Stomach (tissue), 9 donors: Measurements from ENCODE around the gene AMN1. TPM values are rescaled to one million over a fixed set of nuclear protein-coding genes. Genes with fewer than 3 reads are reported as not detected.
"Not testable (repeated sequence)": the region's sequence is repeated elsewhere in the genome, so short reads cannot be mapped to it uniquely, and the experiment has no call there.

ENCODE experiments used
- DNase-seq, 2 donors: peaks; one replicate each; pipeline versions ENCODE4 v3.0.0 to v3.0.0-alpha.2; 2013 to 2019
- H3K27ac ChIP-seq, 5 donors: fragments of 200-600 bp in 4 of 5; sonication (generic) in 4 of 5; one replicate each; pipeline ENCODE4 v1.5.1; 2013 to 2019; ENCODE audit warnings: mild to moderate bottlenecking in 1 of 5, moderate library complexity in 1 of 5
- H3K27me3 ChIP-seq, 3 donors: fragments of 200-600 bp; sonication (generic); one replicate each; pipeline ENCODE4 v1.5.1; 2017 to 2019; ENCODE audit warnings: mixed run types in 1 of 3
- H3K36me3 ChIP-seq, 4 donors: fragments of 200-600 bp; sonication (generic); 1 replicate in 3 of 4; 2 replicates in 1 of 4; pipeline ENCODE4 v1.5.1; 2016 to 2019
- H3K4me1 ChIP-seq, 4 donors: fragments of 200-600 bp; sonication (generic); one replicate each; pipeline ENCODE4 v1.5.1; 2016 to 2019
- H3K4me3 ChIP-seq, 4 donors: fragments of 200-600 bp; sonication (generic) in 3 of 4; one replicate each; pipeline ENCODE4 v1.5.1; 2016 to 2019; ENCODE audit warnings: mild to moderate bottlenecking in 1 of 4
- H3K9me3 ChIP-seq, 4 donors: fragments of 200-600 bp; sonication (generic); one replicate each; pipeline ENCODE4 v1.5.1; 2016 to 2019
- EP300 ChIP-seq: sonication (generic); formaldehyde crosslinking; IDR thresholded peaks from one replicate; pipeline ENCODE4 v1.6.1; 2017; ENCODE audit warnings: antibody characterized with exemption
- POLR2A ChIP-seq, 4 donors: fragments of 450-650 bp; IDR thresholded peaks; one replicate each; pipeline ENCODE4 v1.6.1; 2016; ENCODE audit warnings: antibody characterized with exemption in 4 of 4, control low read depth in 2 of 4, mild to moderate bottlenecking in 1 of 4, moderate library complexity in 1 of 4
- POLR2AphosphoS5 ChIP-seq, 3 donors: sonication (generic); formaldehyde crosslinking; IDR thresholded peaks; one replicate each; pipeline ENCODE4 v1.6.1; 2016; ENCODE audit warnings: antibody characterized with exemption in 3 of 3
- WGBS, 5 donors: extraction: QIAGEN DNeasy Blood & Tissue Kit in 3 of 5; methylation state at CpG; one replicate each; pipeline versions ENCODE4 v1.1.5 to v1.1.7; 2013 to 2018; 5-methylcytosine and 5-hydroxymethylcytosine counted together
- intact Hi-C: fragments of 100-400 bp; cut with DNase I; formaldehyde crosslinking; loops from one replicate; pipeline ENCODE4 v1.15.1; 2023; ENCODE audit warnings: low total_unique reads
- polyA plus RNA-seq, 3 donors: library from polyadenylated mRNA; stranded (reverse); fragments of 200-250 nt; gene quantifications; one replicate each; pipeline ENCODE4 v1.2.3, GENCODE V29; 2013
- total RNA-seq, 5 donors: library from RNA; depleted of rRNA; stranded (reverse); fragments of >200 nt; gene quantifications; one replicate each; pipeline versions ENCODE4 v1.1.0 to v1.2.3, GENCODE V29; 2014 to 2016
- TF ChIP-seq, protein P1 (sequence below), 7 experiments: fragments of 450-650 bp in 4 of 7; fragments of 200-600 bp in 3 of 7; sonication (generic) in 3 of 7; IDR thresholded peaks; one replicate each; pipeline ENCODE4 v1.5.1; 2016 to 2019; ENCODE audit warnings: antibody characterized with exemption in 7 of 7, control low read depth in 2 of 7, mild to moderate bottlenecking in 1 of 7
- donor health status: healthy with polysubstance abuse.
- donor health status: Bipolar disorder and iron deficiency.
- donor health status: healthy.

AMN1 gene
- total and polyA plus RNA-seq, 8 donors: 2.9 to 131 (median 11.2) TPM; not detected in 1

DNA sequence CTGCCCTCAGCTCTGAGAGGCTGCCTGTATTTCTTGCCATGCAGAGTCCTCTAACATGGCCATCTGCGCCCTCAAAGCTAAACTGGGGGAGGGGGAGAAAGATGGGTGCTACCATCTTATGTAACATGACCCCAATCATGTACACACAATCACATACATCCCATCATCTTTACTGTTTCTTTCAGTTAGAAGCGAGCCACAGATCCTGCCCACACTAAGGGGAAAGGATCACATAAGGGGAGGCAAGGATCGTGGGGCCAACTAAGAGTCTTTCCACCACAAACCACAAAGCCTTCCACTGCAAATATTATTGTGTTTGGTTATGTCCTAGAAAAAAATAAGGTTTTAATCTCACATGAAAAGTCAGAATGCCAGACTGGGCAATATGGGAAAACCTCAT is 11.8 kb upstream of the AMN1 start:
- TF ChIP-seq EP300 (no peak), POLR2A (IDR thresholded peaks at IDR 0.05) (no peak), POLR2AphosphoS5 (IDR thresholded peaks at IDR 0.05) (no peak)
- TF ChIP-seq, protein P1, sequence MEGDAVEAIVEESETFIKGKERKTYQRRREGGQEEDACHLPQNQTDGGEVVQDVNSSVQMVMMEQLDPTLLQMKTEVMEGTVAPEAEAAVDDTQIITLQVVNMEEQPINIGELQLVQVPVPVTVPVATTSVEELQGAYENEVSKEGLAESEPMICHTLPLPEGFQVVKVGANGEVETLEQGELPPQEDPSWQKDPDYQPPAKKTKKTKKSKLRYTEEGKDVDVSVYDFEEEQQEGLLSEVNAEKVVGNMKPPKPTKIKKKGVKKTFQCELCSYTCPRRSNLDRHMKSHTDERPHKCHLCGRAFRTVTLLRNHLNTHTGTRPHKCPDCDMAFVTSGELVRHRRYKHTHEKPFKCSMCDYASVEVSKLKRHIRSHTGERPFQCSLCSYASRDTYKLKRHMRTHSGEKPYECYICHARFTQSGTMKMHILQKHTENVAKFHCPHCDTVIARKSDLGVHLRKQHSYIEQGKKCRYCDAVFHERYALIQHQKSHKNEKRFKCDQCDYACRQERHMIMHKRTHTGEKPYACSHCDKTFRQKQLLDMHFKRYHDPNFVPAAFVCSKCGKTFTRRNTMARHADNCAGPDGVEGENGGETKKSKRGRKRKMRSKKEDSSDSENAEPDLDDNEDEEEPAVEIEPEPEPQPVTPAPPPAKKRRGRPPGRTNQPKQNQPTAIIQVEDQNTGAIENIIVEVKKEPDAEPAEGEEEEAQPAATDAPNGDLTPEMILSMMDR (IDR thresholded peaks at IDR 0.05): no peak
- no peaks in the 10 kb centered on the region for H3K9me3 ChIP-seq
- intact Hi-C loops: no loop called here
- H3K27me3 ChIP-seq: no peaks in the 10 kb centered on the region
- no peak overlapping the region for H3K27ac ChIP-seq
- WGBS, 5 donors: 52 to 60% (median 55%) methylated on average over 3 of the region's 3 CpGs
- no peak overlapping the region for H3K4me3 ChIP-seq
- H3K36me3 ChIP-seq: no peaks in the 10 kb centered on the region
- H3K4me1 ChIP-seq: peaks cover 0 to 19% (median 6%) of the 10 kb centered on the region in 4 donors
- DNase-seq: no peak

DNA sequence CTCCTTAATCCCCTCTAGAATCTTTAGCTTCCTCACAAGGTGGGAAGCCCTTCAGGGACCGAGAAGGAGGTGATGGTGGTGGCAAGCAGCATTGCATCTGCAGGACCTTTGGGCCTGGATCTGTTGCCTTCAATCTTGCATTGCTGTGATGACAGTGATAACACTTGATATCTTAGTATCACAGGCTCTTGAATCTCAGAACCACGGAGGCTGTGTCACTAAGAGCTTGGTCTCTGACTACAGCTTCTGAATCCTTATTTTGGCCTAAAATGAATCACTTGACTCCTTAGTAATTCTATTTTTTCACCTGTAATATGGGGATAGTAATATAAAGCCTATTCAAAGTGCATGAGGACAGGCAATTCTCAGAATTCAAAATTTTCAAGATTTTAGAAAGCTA is 8.9 kb upstream of the AMN1 start:
- H3K9me3 ChIP-seq: no peaks in the 10 kb centered on the region
- no peak for DNase-seq
- H3K4me3 ChIP-seq: no peak overlapping the region
- intact Hi-C loops: no loop called here
- TF ChIP-seq POLR2AphosphoS5 (IDR thresholded peaks at IDR 0.05) (no peak), EP300 (no peak), POLR2A (IDR thresholded peaks at IDR 0.05) (no peak)
- TF ChIP-seq, protein P1 (IDR thresholded peaks at IDR 0.05): no peak
- 69 to 86% (median 71%) methylated on average over 2 of the region's 2 CpGs for WGBS, 5 donors
- H3K27ac ChIP-seq: no peak overlapping the region
- H3K27me3 ChIP-seq: no peaks in the 10 kb centered on the region
- no peaks in the 10 kb centered on the region for H3K36me3 ChIP-seq
- peaks cover 8 to 17% (median 11%) of the 10 kb centered on the region in 4 donors for H3K4me1 ChIP-seq

DNA sequence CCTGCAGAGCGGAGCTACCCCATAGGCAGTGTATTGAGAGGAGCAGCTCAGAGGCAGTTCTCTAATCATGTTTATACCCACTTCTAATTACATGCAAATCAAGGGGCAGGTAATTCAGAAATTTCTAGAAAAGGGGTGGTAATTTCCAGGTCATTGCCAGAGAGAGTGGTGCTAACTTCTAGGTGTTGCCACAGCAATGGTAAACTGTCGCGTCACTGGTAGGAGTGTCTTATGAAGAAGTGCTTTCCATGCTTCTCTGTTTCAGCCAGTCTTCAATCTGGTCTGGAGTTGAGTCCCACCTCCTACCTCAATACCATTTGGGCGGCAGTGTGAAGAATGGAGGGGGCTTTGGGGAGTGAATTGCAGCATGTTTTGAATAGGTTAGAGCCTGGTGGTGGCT is 8.5 kb upstream of the AMN1 start:
- 74 to 99% (median 82%) methylated on average over 4 of the region's 4 CpGs for WGBS, 5 donors
- TF ChIP-seq, protein P1 (IDR thresholded peaks at IDR 0.05): no peak
- intact Hi-C loops: no loop called here
- Histone ChIP-seq H3K9me3 (no peaks in the 10 kb centered on the region), H3K4me3 (no peak overlapping the region), H3K27ac (no peak overlapping the region), H3K27me3 (no peaks in the 10 kb centered on the region), H3K36me3 (no peaks in the 10 kb centered on the region), H3K4me1 (peaks cover 8 to 17% (median 14%) of the 10 kb centered on the region in 4 donors)
- no peak for DNase-seq

DNA sequence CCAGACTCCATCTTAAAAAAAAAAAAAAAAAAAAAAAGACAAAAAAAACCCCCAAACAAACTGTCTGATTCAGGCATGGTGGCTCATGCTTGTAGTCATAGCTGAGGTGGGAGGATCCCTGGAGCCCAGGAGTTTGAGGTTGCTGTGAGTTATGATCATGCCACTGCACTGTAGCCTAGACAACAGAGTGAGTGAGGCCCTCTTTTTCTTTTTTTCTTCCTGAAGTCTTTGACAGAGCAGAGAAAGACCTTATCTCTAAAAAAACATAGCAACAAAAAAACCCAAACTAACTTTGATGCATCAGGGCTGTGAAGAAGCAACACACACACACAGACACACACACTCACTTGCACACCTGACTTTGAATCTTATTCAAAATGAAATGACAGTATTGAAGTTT is 7.7 kb upstream of the AMN1 start:
- intact Hi-C loops: no loop called here
- TF ChIP-seq, protein P1 (IDR thresholded peaks at IDR 0.05): no peak
- TF ChIP-seq EP300: no peak
- Histone ChIP-seq H3K36me3 (no peaks in the 10 kb centered on the region), H3K27ac (no peak overlapping the region), H3K9me3 (no peaks in the 10 kb centered on the region), H3K4me1 (peaks cover 12 to 26% (median 22%) of the 10 kb centered on the region in 4 donors), H3K27me3 (no peaks in the 10 kb centered on the region), H3K4me3 (no peak overlapping the region)
- DNase-seq: peak in 1 of 2 donors; percentile 69

DNA sequence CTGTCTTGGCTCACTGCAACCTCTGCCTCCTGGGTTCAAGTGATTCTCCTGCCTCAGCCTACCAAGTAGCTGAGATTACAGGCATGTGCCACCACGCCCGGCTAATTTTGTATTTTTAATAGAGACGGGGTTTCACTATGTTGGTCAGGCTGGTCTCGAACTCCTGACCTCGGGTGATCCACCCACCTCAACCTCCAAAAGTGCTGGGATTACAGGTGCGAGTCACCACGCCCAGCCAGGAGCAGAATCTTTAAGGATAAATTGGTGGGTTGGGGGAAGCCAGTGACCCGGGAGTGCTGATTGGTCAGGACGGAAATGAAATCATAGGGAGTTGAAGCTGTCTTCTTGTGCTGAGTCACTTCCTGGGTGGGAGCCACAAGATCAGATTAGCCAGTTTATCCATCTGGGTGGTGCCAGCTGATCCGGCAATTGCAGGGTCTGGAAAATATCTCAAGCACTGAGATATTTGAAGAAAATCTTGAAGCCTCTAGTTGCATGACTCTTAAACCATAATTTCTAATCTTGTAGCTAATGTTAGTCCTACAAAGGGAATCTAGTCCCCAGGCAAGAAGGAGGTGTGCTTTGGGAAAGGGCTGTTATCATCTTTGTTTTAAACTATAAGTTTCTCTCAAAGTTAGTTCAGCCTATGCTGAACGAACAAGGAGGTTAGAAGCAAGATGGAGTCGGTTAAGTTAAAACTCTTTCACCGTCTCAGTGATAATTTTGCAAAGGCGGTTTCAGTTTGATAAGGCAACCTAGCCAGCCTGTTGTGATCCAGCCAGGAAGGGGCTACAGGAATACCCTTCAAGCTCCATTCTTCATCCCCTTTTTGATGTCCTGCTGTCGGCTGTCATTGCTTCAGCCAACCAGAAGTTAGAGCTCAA is 5.0 kb upstream of the AMN1 start:
- peak in 1 of 2 donors; percentile 34 for DNase-seq
- 76 to 83% (median 78%) methylated on average over 15 of the region's 15 CpGs for WGBS, 5 donors
- H3K4me3 ChIP-seq, H3K9me3 ChIP-seq, H3K36me3 ChIP-seq, H3K27me3 ChIP-seq, intact Hi-C loops: not testable (repeated sequence)
- Histone ChIP-seq H3K4me1 (peaks cover 17 to 45% (median 35%) of the 10 kb centered on the region in 4 donors), H3K27ac (peak overlapping the region; percentile 76 to 85 (median 84))
